Activated CD8-positive, alpha-beta memory T cell treated with anti-CD3 and anti-CD28 coated beads for 48 hours (primary cell): ENCODE measurements around the gene TEKT4.
"Not testable (repeated sequence)": the region's sequence is repeated elsewhere in the genome, so short reads cannot be mapped to it uniquely, and the experiment has no call there.

Experiments used
- DNase-seq, 3 experiments: peaks; one replicate each; pipeline ENCODE4 v3.0.0-alpha.2; 2020; ENCODE audit warnings: low read depth in 2 of 3, low spot score in 2 of 3

Gene TEKT4

GRCh38 chr2:94871226-94872087 lies at the start of gene TEKT4:
TSS of gene TEKT4 (plus strand) at chr2:94871430. CDS start at chr2:94871580, 150 bp downstream.
- DNase-seq = no peak

- DNase-seq = not testable (repeated sequence)
Observed at GRCh38 chr2:94839224-94839623, 32.0 kb upstream of the TEKT4 start.

GRCh38 chr2:94856856-94857255 lies 14.4 kb upstream of the TEKT4 start:
- DNase-seq = not testable (repeated sequence)

- not testable (repeated sequence) for DNase-seq
Observed at GRCh38 chr2:94857367-94858162, 13.7 kb upstream of the TEKT4 start.

- DNase-seq = not testable (repeated sequence)
Observed at GRCh38 chr2:94858163-94858888, 12.9 kb upstream of the TEKT4 start.

- no peak for DNase-seq
Observed at GRCh38 chr2:94861308-94862152, 9.7 kb upstream of the TEKT4 start.

GRCh38 chr2:94862903-94863302 lies 8.3 kb upstream of the TEKT4 start:
- DNase-seq = not testable (repeated sequence)

GRCh38 chr2:94869131-94869530 lies 2.1 kb upstream of the TEKT4 start:
- no peak for DNase-seq

- DNase-seq = no peak
Observed at GRCh38 chr2:94869552-94870439, 1.4 kb upstream of the TEKT4 start.

- DNase-seq = peak in 1 of 3 experiments; percentile 34
Observed at GRCh38 chr2:94870440-94871225, 597 bp upstream of the TEKT4 start.

- no peak for DNase-seq
Observed at GRCh38 chr2:94872088-94872618, 923 bp downstream of the TEKT4 start.

- DNase-seq = no peak
Observed at GRCh38 chr2:94872676-94873361, 1.6 kb downstream of the TEKT4 start.

GRCh38 chr2:94873362-94874276 lies 2.4 kb downstream of the TEKT4 start:
- no peak for DNase-seq

GRCh38 chr2:94874277-94874997 lies 3.2 kb downstream of the TEKT4 start:
- peak; percentile 23 to 68 (median 47) for DNase-seq

GRCh38 chr2:94875064-94875819 lies 4.0 kb downstream of the TEKT4 start:
- DNase-seq = no peak
